ENCODE results near the gene PCGF2.

PCGF2 gene

DNA sequence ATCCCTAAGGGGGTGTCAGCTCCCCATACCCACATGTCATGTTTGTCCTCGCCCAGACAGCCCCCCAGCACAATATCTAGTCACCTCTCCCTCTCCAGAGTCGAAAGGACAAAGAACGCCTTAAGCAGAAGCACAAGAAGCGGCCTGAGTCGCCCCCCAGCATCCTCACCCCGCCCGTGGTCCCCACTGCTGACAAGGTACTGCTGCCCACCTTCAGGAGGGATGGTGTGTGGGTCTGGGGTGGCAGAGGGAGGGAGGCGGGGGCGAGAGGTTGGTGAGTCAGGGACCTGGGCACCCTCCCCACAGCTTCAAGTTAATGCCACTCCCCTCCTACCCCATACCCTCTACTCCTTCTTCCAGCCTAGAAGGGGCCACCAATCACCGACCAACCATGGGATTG lies 35.5 kb downstream of the PCGF2 start:
- H3K4me3 ChIP-seq (ENCODE audit: low read depth, low read length): no peak overlapping the region
- DNase-seq (ENCODE audit: low read depth): no peak
- no peak for TF ChIP-seq POLR2A (IDR thresholded peaks at IDR 0.05; ENCODE audit: extremely low read depth, insufficient read length)

DNA sequence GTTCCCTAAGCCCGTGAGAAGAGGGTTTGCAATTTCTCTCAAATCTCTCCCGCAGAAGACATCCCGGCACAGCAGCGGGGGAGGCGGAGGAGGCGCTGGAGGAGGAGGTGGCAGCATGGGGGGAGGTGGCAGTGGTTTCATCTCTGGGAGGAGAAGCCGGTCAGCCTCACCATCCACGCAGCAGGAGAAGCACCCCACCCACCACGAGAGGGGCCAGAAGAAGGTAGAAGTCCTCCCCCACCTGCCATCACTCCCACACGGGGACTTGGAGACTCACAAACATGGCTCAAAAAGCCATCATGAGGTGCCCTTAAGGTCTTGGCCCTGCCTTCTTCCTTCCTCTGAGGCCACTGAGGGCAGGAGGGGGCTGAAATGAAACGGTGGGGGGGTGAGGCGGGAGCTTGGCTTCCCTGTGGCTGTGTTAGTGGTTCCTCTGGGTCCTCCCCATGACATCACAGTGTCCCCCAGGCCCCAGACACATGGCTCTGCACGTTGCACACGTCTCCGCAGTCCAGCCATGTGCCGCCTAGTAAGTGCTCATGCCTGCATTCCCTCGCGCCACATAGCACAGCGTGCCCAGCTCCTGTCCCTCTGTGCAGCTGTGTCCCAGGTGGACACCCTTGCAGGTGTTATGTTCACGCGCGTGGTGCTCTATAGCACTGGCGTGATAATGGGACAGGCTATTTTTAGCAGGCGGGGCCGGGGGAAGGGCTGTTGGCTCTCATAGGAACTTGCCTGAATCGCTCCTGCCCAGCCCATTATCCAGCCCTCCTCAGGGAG lies 36.2 kb downstream of the PCGF2 start:
- peak; percentile 68 for DNase-seq (ENCODE audit: low read depth)
- H3K4me3 ChIP-seq (ENCODE audit: low read depth, low read length): no peak overlapping the region
- TF ChIP-seq, protein P1, sequence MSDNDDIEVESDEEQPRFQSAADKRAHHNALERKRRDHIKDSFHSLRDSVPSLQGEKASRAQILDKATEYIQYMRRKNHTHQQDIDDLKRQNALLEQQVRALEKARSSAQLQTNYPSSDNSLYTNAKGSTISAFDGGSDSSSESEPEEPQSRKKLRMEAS (IDR thresholded peaks at IDR 0.05; ENCODE audit: low read depth, low read length): peak; percentile 88
- TF ChIP-seq MYC (IDR thresholded peaks at IDR 0.05; ENCODE audit: low read depth, low read length): peak; percentile 90
- TF ChIP-seq, protein P2, sequence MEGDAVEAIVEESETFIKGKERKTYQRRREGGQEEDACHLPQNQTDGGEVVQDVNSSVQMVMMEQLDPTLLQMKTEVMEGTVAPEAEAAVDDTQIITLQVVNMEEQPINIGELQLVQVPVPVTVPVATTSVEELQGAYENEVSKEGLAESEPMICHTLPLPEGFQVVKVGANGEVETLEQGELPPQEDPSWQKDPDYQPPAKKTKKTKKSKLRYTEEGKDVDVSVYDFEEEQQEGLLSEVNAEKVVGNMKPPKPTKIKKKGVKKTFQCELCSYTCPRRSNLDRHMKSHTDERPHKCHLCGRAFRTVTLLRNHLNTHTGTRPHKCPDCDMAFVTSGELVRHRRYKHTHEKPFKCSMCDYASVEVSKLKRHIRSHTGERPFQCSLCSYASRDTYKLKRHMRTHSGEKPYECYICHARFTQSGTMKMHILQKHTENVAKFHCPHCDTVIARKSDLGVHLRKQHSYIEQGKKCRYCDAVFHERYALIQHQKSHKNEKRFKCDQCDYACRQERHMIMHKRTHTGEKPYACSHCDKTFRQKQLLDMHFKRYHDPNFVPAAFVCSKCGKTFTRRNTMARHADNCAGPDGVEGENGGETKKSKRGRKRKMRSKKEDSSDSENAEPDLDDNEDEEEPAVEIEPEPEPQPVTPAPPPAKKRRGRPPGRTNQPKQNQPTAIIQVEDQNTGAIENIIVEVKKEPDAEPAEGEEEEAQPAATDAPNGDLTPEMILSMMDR (IDR thresholded peaks at IDR 0.05; ENCODE audit: low read depth, low read length): no peak

DNA sequence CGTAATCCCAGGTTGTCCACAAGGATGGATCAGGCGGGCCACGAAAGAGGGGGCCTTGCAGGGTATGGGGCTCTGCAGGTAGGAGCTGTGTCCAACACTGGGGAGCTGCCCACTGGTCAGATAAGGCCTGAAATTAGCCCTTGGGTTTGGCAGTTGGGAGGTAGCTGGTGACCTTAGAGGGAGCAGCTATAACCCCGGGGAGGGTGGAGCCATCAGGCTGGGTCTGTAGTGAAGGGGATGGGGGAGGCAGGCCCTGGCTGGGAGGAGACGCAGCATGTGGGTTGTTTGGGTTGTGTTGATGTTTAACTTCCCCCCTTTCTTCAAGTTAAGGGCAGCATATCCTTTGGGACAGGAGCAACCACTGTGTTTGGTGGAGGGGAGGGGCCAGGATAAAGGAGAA lies 37.2 kb downstream of the PCGF2 start:
- TF ChIP-seq, protein P2 (IDR thresholded peaks at IDR 0.05; ENCODE audit: low read depth, low read length): no peak
- TF ChIP-seq MYC (IDR thresholded peaks at IDR 0.05; ENCODE audit: low read depth, low read length) (no peak), POLR2A (IDR thresholded peaks at IDR 0.05; ENCODE audit: extremely low read depth, insufficient read length) (no peak)
- TF ChIP-seq, protein P1 (IDR thresholded peaks at IDR 0.05; ENCODE audit: low read depth, low read length): no peak
- DNase-seq (ENCODE audit: low read depth): peak; percentile 62
- H3K4me3 ChIP-seq (ENCODE audit: low read depth, low read length): no peak overlapping the region

DNA sequence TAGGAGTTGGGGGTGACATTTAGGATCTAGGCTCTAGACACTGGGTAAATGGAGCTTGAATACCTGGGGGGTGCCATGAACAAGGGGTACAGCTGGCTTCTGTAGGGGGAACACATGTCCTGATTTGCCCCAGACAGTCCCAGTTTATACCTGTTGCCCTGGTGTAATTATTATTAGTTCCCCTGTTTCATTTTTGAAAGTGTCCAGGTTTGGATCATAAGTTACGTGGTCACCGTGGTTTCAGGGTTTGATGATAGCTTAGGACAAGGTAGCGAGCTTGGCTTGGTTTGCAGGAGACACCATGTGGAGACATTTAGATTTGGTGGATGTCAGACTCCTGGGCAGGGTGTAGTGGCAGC lies 37.6 kb downstream of the PCGF2 start:
- no peak for TF ChIP-seq POLR2A (IDR thresholded peaks at IDR 0.05; ENCODE audit: extremely low read depth, insufficient read length)
- TF ChIP-seq, protein P1 (IDR thresholded peaks at IDR 0.05; ENCODE audit: low read depth, low read length): no peak
- no peak for DNase-seq (ENCODE audit: low read depth)
- no peak overlapping the region for H3K4me3 ChIP-seq (ENCODE audit: low read depth, low read length)

DNA sequence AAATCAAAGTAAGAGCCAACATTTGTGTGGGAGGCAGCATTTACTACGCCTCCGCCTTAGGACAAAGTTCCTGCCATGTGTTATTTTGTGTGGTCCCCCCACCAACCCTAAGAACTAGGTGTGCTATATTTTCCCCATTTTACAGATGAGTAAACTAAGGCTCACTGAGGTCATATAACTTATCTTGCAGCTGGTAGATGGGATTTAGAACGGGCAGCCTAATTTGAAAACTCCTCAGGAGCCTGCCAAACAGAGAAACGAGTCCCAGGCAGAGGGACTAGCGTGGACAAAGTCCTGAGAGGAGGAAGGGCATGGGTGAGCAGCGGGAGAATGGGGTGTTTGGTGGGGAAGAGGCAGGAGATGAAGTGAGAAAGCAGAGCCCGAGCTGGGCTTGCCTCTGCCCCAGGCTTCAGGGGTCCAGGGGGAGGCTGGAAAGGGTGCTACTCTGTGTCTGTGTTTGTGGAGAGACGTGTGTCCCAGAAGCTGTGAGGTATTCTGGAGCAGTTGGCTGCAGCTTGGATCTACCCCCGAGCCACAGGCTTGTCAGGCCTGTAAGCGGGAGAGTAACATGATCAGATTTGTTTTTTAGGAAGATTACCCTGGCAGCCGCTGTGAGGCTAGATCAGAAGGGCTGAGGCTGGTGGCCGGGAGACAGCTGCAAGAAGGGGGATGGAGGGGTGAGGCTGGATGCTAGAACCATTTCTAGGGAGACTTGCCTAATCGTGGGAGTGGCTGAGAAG lies 38.1 kb downstream of the PCGF2 start:
- DNase-seq (ENCODE audit: low read depth): no peak
- H3K4me3 ChIP-seq (ENCODE audit: low read depth, low read length): no peak overlapping the region
- TF ChIP-seq POLR2A (IDR thresholded peaks at IDR 0.05; ENCODE audit: extremely low read depth, insufficient read length): no peak
- TF ChIP-seq, protein P1 (IDR thresholded peaks at IDR 0.05; ENCODE audit: low read depth, low read length): no peak
- TF ChIP-seq, protein P2 (IDR thresholded peaks at IDR 0.05; ENCODE audit: low read depth, low read length): no peak
- TF ChIP-seq MYC (IDR thresholded peaks at IDR 0.05; ENCODE audit: low read depth, low read length): no peak

DNA sequence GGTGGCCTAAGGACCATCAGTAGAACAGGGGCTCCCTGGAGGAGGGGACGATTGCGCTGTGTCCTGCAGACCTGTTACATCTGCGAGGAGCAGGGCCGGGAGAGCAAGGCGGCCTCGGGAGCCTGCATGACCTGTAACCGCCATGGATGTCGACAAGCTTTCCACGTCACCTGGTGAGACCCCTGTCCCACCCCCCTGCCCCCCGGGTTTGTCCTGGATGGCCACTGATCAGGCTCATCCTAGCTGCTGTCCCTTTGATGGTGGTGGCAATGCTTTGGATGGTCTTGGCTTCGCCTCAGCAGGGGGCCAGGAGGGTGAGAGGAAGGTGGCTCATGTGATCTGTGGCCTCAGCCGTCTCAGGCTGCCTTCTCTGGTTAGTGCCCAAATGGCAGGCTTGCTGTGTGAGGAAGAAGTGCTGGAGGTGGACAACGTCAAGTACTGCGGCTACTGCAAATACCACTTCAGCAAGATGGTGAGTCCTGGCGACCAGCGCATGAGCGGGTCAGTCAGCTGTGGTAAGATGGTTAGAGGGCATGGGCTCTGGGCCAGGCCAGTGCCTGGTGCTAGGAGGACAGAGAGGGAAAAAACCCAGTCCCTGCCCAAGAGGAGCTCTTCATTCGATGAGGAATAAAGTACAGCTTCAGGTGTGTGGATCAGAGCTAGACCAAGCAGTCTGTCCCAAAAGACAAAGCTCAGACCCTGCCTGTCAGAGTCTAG lies 38.9 kb downstream of the PCGF2 start:
- no peak for DNase-seq (ENCODE audit: low read depth)
- no peak for TF ChIP-seq MYC (IDR thresholded peaks at IDR 0.05; ENCODE audit: low read depth, low read length)
- TF ChIP-seq, protein P2 (IDR thresholded peaks at IDR 0.05; ENCODE audit: low read depth, low read length): no peak
- TF ChIP-seq, protein P1 (IDR thresholded peaks at IDR 0.05; ENCODE audit: low read depth, low read length): no peak
- no peak for TF ChIP-seq POLR2A (IDR thresholded peaks at IDR 0.05; ENCODE audit: extremely low read depth, insufficient read length)
- H3K4me3 ChIP-seq (ENCODE audit: low read depth, low read length): no peak overlapping the region
